ENCODE results near the gene TBC1D4.

GRCh38 chr13:75410207-75410606, 71.8 kb downstream of the TBC1D4 start:
- TF ChIP-seq POLR2AphosphoS5 (IDR thresholded peaks at IDR 0.05) (no peak), CTCF (IDR thresholded peaks at IDR 0.05) (no peak)

Data from esophagus muscularis mucosa (tissue), 3 donors.